OCI-LY1 (cell line): ENCODE measurements around the gene FAM228A.
"Not testable (repeated sequence)": the region's sequence is repeated elsewhere in the genome, so short reads cannot be mapped to it uniquely, and the experiment has no call there.

Source experiments
- H2AFZ ChIP-seq: fragments of 200-600 bp; sonication (generic), shearing (Covaris generic); 2 replicates; pipeline ENCODE4 v1.6.0; 2014; ENCODE audit warnings: antibody characterized with exemption, mild to moderate bottlenecking, low read length
- H3F3A ChIP-seq: fragments of 200-600 bp; sonication (generic), shearing (Covaris generic); 2 replicates; pipeline ENCODE4 v1.6.0; 2014; ENCODE audit warnings: mild to moderate bottlenecking, antibody characterized with exemption, low read length, moderate library complexity; ENCODE audit not compliant: insufficient read depth
- H3K27ac ChIP-seq: fragments of 200-600 bp; sonication (generic); 2 replicates; pipeline ENCODE4 v1.5.1; 2014; ENCODE audit warnings: low read length, mixed run types, mild to moderate bottlenecking, low read depth; ENCODE audit not compliant: poor library complexity, severe bottlenecking
- H3K27me3 ChIP-seq: fragments of 200-600 bp; sonication (generic); 2 replicates; pipeline ENCODE4 v1.6.0; 2014; ENCODE audit warnings: antibody characterized with exemption, mild to moderate bottlenecking, low read length, moderate library complexity; ENCODE audit not compliant: insufficient read depth
- H3K36me3 ChIP-seq: fragments of 200-600 bp; sonication (generic); 2 replicates; pipeline ENCODE4 v1.6.1; 2014; ENCODE audit warnings: mild to moderate bottlenecking, antibody characterized with exemption, low read length, moderate library complexity, mixed read lengths; ENCODE audit not compliant: insufficient read depth
- H3K4me1 ChIP-seq: fragments of 200-600 bp; sonication (generic); 2 replicates; pipeline ENCODE4 v1.5.1; 2014; ENCODE audit warnings: mild to moderate bottlenecking, low read length, moderate library complexity; ENCODE audit not compliant: insufficient read depth, severe bottlenecking
- H3K4me2 ChIP-seq: fragments of 200-600 bp; sonication (generic), shearing (Covaris generic); 2 replicates; pipeline ENCODE4 v1.6.1; 2014; ENCODE audit warnings: low read length
- H3K4me3 ChIP-seq: fragments of 200-600 bp; sonication (generic); 2 replicates; pipeline ENCODE4 v1.5.1; 2014; ENCODE audit warnings: low read length, low read depth, mild to moderate bottlenecking, mixed read lengths; ENCODE audit not compliant: poor library complexity, severe bottlenecking
- H3K79me2 ChIP-seq: fragments of 200-600 bp; shearing (Covaris generic); 2 replicates; pipeline ENCODE4 v1.6.1; 2016; ENCODE audit warnings: mixed run types, low read length, mixed read lengths; ENCODE audit not compliant: insufficient read depth
- H3K9ac ChIP-seq: fragments of 200-600 bp; sonication (generic), shearing (Covaris generic); 2 replicates; pipeline ENCODE4 v1.6.1; 2014; ENCODE audit warnings: mild to moderate bottlenecking, low read length, mixed read lengths
- H3K9me2 ChIP-seq: fragments of 200-600 bp; sonication (generic), shearing (Covaris generic); 2 replicates; pipeline ENCODE4 v1.6.1; 2014; ENCODE audit warnings: low read depth, mild to moderate bottlenecking, low read length, mixed read lengths
- H3K9me3 ChIP-seq: fragments of 200-600 bp; shearing (Covaris generic); 2 replicates; pipeline ENCODE4 v1.6.1; 2014; ENCODE audit warnings: low read length, mixed read lengths
- H4K20me1 ChIP-seq: fragments of 200-600 bp; sonication (generic), shearing (Covaris generic); 2 replicates; pipeline ENCODE4 v1.6.0; 2016; ENCODE audit warnings: mild to moderate bottlenecking, low read length; ENCODE audit not compliant: insufficient read depth
- EZH2 ChIP-seq: fragments of 200-600 bp; sonication (generic), shearing (Covaris generic); IDR thresholded peaks from 2 replicates; pipeline ENCODE4 v1.8.0; 2017; ENCODE audit warnings: borderline replicate concordance, mixed run types, mild to moderate bottlenecking, antibody characterized with exemption, low read length, moderate library complexity, mixed read lengths
- TF ChIP-seq, protein P1 (sequence below): fragments of 200-600 bp; sonication (generic), shearing (Covaris generic); IDR thresholded peaks from 2 replicates; pipeline ENCODE4 v1.5.1; 2017; ENCODE audit warnings: mild to moderate bottlenecking, antibody characterized with exemption, low read length, moderate library complexity, mixed read lengths

Gene FAM228A

GRCh38 chr2:24190503-24190902 is 15.7 kb downstream of the FAM228A start:
- TF ChIP-seq EZH2: no peak
- TF ChIP-seq, protein P1, sequence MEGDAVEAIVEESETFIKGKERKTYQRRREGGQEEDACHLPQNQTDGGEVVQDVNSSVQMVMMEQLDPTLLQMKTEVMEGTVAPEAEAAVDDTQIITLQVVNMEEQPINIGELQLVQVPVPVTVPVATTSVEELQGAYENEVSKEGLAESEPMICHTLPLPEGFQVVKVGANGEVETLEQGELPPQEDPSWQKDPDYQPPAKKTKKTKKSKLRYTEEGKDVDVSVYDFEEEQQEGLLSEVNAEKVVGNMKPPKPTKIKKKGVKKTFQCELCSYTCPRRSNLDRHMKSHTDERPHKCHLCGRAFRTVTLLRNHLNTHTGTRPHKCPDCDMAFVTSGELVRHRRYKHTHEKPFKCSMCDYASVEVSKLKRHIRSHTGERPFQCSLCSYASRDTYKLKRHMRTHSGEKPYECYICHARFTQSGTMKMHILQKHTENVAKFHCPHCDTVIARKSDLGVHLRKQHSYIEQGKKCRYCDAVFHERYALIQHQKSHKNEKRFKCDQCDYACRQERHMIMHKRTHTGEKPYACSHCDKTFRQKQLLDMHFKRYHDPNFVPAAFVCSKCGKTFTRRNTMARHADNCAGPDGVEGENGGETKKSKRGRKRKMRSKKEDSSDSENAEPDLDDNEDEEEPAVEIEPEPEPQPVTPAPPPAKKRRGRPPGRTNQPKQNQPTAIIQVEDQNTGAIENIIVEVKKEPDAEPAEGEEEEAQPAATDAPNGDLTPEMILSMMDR: no peak
- Histone ChIP-seq H3K27ac (no peak overlapping the region), H3K36me3 (no peaks in the 10 kb centered on the region), H3K9me2 (no peaks in the 10 kb centered on the region), H3K4me2 (no peak overlapping the region), H3F3A (no peaks in the 10 kb centered on the region), H3K79me2 (no peaks in the 10 kb centered on the region), H3K27me3 (peaks cover 5% of the 10 kb centered on the region; the same call in 1 of the 2 replicates), H3K9ac (no peak overlapping the region), H3K4me3 (no peak overlapping the region), H4K20me1 (no peaks in the 10 kb centered on the region), H3K9me3 (no peaks in the 10 kb centered on the region), H2AFZ (no peak overlapping the region), H3K4me1 (no peaks in the 10 kb centered on the region)

DNA sequence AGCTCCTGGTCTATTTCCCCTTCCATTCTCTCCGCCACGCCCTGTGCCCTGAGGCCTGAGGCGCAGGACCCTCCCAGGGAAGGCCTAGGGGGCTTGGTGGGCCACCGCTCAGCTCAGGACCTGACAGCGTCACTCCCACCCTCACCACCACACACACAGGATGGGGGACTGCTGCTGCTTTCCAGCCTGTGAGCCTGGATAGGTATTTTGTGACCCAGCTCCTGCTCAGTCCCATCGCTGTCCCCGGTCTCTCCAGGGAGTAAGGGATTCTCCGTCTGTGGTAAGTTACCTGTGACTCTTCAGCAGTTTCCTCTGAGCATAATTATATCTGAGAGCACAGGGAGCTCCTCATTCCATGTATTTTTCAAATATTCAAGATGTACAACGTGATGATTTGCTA is 16.3 kb downstream of the FAM228A start:
- no peaks in the 10 kb centered on the region for H3F3A ChIP-seq
- no peak overlapping the region for H3K9ac ChIP-seq
- no peaks in the 10 kb centered on the region for H3K9me2 ChIP-seq
- H3K36me3 ChIP-seq: no peaks in the 10 kb centered on the region
- no peak overlapping the region for H2AFZ ChIP-seq
- H3K4me2 ChIP-seq: no peak overlapping the region
- H3K79me2 ChIP-seq: no peaks in the 10 kb centered on the region
- H4K20me1 ChIP-seq: no peaks in the 10 kb centered on the region
- no peak overlapping the region for H3K27ac ChIP-seq
- H3K9me3 ChIP-seq: no peaks in the 10 kb centered on the region
- peaks cover 5% of the 10 kb centered on the region; the same call in 1 of the 2 replicates for H3K27me3 ChIP-seq
- no peak overlapping the region for H3K4me3 ChIP-seq
- TF ChIP-seq, protein P1: no peak
- TF ChIP-seq EZH2: no peak
- no peaks in the 10 kb centered on the region for H3K4me1 ChIP-seq

- TF ChIP-seq EZH2: no peak
- TF ChIP-seq, protein P1: no peak
Measured at GRCh38 chr2:24191848-24192247, 17.0 kb downstream of the FAM228A start.

GRCh38 chr2:24197213-24197612 is 22.4 kb downstream of the FAM228A start:
- not testable (repeated sequence) for H3K27ac ChIP-seq, H3K4me1 ChIP-seq, H3K9me3 ChIP-seq, H3F3A ChIP-seq, H3K4me2 ChIP-seq, H2AFZ ChIP-seq, H4K20me1 ChIP-seq, H3K27me3 ChIP-seq, H3K9me2 ChIP-seq, H3K79me2 ChIP-seq, H3K4me3 ChIP-seq, H3K36me3 ChIP-seq, H3K9ac ChIP-seq

More at GRCh38 chr2:24191848-24192247, 17.0 kb downstream of the FAM228A start:
- Histone ChIP-seq H3K27me3 (peaks cover 5% of the 10 kb centered on the region; the same call in 1 of the 2 replicates), H2AFZ (no peak overlapping the region), H4K20me1 (no peaks in the 10 kb centered on the region), H3K4me2 (no peak overlapping the region), H3F3A (no peaks in the 10 kb centered on the region), H3K9me3 (no peaks in the 10 kb centered on the region), H3K9me2 (no peaks in the 10 kb centered on the region), H3K9ac (no peak overlapping the region), H3K27ac (no peak overlapping the region), H3K36me3 (no peaks in the 10 kb centered on the region), H3K79me2 (no peaks in the 10 kb centered on the region), H3K4me1 (no peaks in the 10 kb centered on the region), H3K4me3 (no peak overlapping the region)
